Measurements from ENCODE around the gene EXOC6B. TPM values are rescaled to one million over a fixed set of nuclear protein-coding genes. Genes with fewer than 3 reads are reported as not detected.

The EXOC6B gene
- total and polyA plus RNA-seq, 8 donors = 22.1 to 30.8 (median 25.9) TPM

DNA sequence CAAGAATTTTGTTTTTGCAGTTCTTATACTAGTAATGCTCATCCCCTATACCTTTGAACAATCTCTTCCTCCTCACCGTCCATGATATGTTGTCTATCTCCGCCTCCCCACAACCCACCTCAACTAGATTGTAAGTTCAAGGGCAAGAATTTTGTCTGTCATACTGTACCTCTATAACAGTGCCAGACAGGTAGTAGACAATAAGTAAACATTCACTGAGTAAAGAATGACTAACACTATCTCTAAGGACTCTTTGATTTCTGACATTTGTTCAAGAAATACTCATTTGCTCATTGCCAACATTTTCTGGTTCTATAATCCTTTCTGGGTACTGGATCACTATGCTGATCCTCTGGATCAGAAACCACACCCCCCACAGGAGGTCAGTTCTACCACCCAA, 82.4 kb downstream of the EXOC6B start:
- DNase-seq = no peak
- intact Hi-C loops (cut with DNase I) = no loop called here
- ATAC-seq = peak; percentile 68
- TF ChIP-seq, protein P1, sequence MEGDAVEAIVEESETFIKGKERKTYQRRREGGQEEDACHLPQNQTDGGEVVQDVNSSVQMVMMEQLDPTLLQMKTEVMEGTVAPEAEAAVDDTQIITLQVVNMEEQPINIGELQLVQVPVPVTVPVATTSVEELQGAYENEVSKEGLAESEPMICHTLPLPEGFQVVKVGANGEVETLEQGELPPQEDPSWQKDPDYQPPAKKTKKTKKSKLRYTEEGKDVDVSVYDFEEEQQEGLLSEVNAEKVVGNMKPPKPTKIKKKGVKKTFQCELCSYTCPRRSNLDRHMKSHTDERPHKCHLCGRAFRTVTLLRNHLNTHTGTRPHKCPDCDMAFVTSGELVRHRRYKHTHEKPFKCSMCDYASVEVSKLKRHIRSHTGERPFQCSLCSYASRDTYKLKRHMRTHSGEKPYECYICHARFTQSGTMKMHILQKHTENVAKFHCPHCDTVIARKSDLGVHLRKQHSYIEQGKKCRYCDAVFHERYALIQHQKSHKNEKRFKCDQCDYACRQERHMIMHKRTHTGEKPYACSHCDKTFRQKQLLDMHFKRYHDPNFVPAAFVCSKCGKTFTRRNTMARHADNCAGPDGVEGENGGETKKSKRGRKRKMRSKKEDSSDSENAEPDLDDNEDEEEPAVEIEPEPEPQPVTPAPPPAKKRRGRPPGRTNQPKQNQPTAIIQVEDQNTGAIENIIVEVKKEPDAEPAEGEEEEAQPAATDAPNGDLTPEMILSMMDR (IDR thresholded peaks at IDR 0.05) = no peak
- Histone ChIP-seq H3K4me3 (no peak overlapping the region), H3K27me3 (no peaks in the 10 kb centered on the region), H3K9me3 (no peaks in the 10 kb centered on the region), H3K4me1 (no peaks in the 10 kb centered on the region), H3K36me3 (no peaks in the 10 kb centered on the region), H3K27ac (no peak overlapping the region)

DNA sequence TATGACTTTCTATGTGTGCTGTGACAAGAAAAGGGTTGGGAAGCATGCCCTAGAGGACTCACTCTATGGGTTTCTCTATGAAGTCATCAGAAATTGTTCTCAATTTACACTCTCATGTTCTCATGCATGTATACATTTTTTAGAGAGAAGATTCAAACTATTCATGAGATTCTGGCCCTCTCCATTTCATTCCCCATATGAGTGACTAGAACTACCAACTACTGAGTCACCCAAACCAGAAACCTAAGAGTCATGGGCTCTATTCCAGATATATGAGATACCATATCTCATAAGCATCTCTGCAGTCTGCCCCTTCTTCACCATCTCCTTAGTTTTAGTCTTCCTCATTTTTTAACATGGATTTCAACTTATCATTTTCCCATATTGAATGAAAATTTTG, 87.7 kb downstream of the EXOC6B start:
- ATAC-seq (no peak), DNase-seq (no peak)
- H3K4me1 ChIP-seq = no peaks in the 10 kb centered on the region
- H3K36me3 ChIP-seq = no peaks in the 10 kb centered on the region
- H3K27ac ChIP-seq = no peak overlapping the region
- H3K4me3 ChIP-seq = no peak overlapping the region
- H3K27me3 ChIP-seq = no peaks in the 10 kb centered on the region
- intact Hi-C loops (cut with DNase I) = no loop called here
- no peaks in the 10 kb centered on the region for H3K9me3 ChIP-seq
- TF ChIP-seq, protein P1 (IDR thresholded peaks at IDR 0.05) = no peak

DNA sequence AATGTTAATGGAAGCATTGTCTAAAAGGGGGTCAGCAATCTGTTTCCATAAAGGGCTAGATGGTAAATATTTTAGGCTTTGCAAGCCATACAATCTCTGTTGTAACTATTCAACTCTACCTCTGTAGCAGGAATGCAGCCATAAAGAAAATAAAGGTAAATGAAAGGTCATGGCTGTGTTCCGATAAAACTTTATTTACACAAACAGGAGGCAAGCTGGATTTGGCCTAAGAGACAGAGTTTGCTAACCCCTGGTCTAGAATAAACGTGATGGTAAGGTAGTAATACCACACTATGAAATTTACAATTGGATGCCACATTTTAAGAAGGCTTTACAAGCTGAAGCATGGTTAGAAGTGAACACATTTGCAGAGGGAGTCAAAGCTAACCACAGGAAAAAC, 91.4 kb downstream of the EXOC6B start:
- H3K27ac ChIP-seq = no peak overlapping the region
- no peaks in the 10 kb centered on the region for H3K36me3 ChIP-seq
- peaks cover 0 to 5% of the 10 kb centered on the region in 2 donors for H3K4me1 ChIP-seq
- no peak overlapping the region for H3K4me3 ChIP-seq
- H3K27me3 ChIP-seq = no peaks in the 10 kb centered on the region
- TF ChIP-seq, protein P1 (IDR thresholded peaks at IDR 0.05) = no peak
- DNase-seq (no peak), ATAC-seq (no peak)
- intact Hi-C loops (cut with DNase I) = no loop called here
- H3K9me3 ChIP-seq = no peaks in the 10 kb centered on the region

DNA sequence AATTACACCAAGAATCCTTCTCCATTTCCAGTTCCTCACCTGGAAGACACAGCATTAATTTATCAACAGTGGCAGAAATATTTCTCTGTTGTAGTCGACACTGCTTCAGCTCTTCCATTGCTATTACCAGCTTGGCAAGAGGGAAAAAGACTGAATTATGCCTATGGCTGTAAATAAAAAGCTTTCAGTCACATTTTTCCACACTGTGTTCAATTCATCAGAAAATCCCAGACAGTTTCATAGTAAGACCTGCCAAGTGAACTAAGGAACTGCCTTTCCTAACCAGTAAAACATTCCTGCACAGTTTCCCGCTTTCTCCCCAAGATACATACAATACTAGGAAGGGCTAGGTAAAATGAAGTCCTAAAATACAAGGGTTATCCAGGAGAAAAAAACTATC, 94.7 kb downstream of the EXOC6B start:
- no peak for DNase-seq
- ATAC-seq = no peak
- Histone ChIP-seq H3K27ac (no peak overlapping the region), H3K9me3 (no peaks in the 10 kb centered on the region), H3K27me3 (no peaks in the 10 kb centered on the region), H3K4me3 (no peak overlapping the region), H3K36me3 (no peaks in the 10 kb centered on the region), H3K4me1 (peaks cover 0 to 5% of the 10 kb centered on the region in 2 donors)
- TF ChIP-seq, protein P1 (IDR thresholded peaks at IDR 0.05) = no peak
- intact Hi-C loops (cut with DNase I) = no loop called here

DNA sequence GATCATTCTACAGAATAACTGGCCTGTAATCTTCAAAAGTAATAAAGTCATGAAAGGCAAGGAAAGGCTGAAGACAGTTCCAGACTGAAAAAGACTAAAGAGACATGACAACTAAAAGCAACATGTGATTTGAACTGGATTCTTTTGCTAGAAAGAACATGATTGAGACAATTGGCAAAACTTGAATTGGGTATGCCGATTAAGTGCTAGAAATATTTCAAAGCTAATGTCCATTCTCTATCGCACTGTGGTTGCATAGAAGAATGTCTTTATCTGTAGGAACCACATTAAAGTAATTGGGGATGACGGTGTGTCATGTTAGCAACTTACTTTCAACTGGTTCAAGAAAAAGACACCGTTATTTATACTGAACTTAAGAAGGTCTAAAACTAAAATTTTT, 98.5 kb downstream of the EXOC6B start:
- H3K4me1 ChIP-seq = peaks cover 0 to 5% of the 10 kb centered on the region in 2 donors
- H3K4me3 ChIP-seq = no peak overlapping the region
- DNase-seq (peak in 1 of 4 donors; percentile 19), ATAC-seq (no peak)
- TF ChIP-seq, protein P1 (IDR thresholded peaks at IDR 0.05) = no peak
- no peaks in the 10 kb centered on the region for H3K27me3 ChIP-seq
- H3K27ac ChIP-seq = no peak overlapping the region
- intact Hi-C loops (cut with DNase I) = no loop called here
- H3K9me3 ChIP-seq = no peaks in the 10 kb centered on the region
- H3K36me3 ChIP-seq = no peaks in the 10 kb centered on the region
